Middle frontal gyrus (tissue), 1 donor: Measurements from ENCODE around the gene FAM53A.

Source experiments
- DNase-seq: peaks from one replicate; pipeline ENCODE4 v3.0.0-alpha.2; 2015; ENCODE audit warnings: low spot score; ENCODE audit errors: extremely low spot score

The FAM53A gene

GRCh38 chr4:1593881-1594345 lies 90.2 kb downstream of the FAM53A start:
- DNase-seq = no peak

- no peak for DNase-seq
Observed at GRCh38 chr4:1593458-1593857, 90.7 kb downstream of the FAM53A start.

- no peak for DNase-seq
Observed at GRCh38 chr4:1592709-1593417, 91.2 kb downstream of the FAM53A start.

GRCh38 chr4:1592068-1592708 lies 91.9 kb downstream of the FAM53A start:
- DNase-seq = no peak

GRCh38 chr4:1591107-1591506 lies 93.0 kb downstream of the FAM53A start:
- no peak for DNase-seq

- no peak for DNase-seq
Observed at GRCh38 chr4:1590244-1590643, 93.9 kb downstream of the FAM53A start.
